ENCODE data around the gene LLPH. TPM values are rescaled to one million over a fixed set of nuclear protein-coding genes. Genes with fewer than 3 reads are reported as not detected.

LLPH gene
- total RNA-seq, 3 donors from 2014 or later, result 18.0 to 24.0 (median 20.8) TPM

DNA sequence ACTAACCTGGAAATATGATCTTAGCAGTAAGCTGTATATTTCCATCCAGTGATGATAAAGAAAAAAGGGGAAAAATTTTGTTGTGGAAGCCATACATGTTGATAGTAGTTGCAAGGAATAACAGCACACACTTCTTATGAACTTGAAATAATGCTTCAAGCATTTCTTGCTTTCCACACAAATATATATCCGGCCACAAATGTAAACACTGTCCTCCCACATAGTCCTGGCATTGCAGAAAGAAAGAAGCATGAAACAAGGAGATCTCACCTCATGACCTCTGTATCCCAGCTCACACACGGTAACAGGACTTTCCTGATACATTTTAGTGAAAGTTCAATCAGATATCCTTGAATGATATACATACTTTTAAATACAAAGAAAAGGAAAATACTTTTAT lies 56.0 kb downstream of the LLPH start:
- TF ChIP-seq, protein P1, sequence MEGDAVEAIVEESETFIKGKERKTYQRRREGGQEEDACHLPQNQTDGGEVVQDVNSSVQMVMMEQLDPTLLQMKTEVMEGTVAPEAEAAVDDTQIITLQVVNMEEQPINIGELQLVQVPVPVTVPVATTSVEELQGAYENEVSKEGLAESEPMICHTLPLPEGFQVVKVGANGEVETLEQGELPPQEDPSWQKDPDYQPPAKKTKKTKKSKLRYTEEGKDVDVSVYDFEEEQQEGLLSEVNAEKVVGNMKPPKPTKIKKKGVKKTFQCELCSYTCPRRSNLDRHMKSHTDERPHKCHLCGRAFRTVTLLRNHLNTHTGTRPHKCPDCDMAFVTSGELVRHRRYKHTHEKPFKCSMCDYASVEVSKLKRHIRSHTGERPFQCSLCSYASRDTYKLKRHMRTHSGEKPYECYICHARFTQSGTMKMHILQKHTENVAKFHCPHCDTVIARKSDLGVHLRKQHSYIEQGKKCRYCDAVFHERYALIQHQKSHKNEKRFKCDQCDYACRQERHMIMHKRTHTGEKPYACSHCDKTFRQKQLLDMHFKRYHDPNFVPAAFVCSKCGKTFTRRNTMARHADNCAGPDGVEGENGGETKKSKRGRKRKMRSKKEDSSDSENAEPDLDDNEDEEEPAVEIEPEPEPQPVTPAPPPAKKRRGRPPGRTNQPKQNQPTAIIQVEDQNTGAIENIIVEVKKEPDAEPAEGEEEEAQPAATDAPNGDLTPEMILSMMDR (IDR thresholded peaks at IDR 0.05), result no peak
- Histone ChIP-seq H3K4me1 (ENCODE audit: low read depth) (no peaks in the 10 kb centered on the region), H3K36me3 (ENCODE audit: low read depth) (no peaks in the 10 kb centered on the region), H3K9me3 (no peaks in the 10 kb centered on the region), H3K4me3 (no peak overlapping the region)
- no peak for ATAC-seq
- DNase-seq, result no peak
- intact Hi-C loops (cut with DNase I, micrococcal nuclease), result no loop called here

DNA sequence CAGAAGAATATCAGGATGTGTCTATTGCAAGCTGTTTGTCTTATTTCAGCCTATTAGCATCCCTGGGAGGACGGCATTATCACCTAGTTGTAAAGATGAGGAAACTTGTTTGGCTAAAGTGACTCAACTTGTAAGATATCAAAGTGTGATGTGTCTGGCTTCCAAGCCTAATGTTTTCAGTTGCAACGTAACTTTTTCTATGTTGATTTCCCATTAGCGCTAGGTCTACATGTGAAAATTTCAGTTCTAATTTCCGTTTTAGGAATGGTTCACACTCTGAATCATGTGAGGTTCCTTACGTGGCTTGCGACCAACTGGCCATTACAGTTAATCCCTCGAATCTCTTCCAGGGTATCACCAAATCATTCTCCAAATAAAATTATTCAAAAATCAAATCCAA lies 58.0 kb downstream of the LLPH start:
- DNase-seq, result no peak
- intact Hi-C loops (cut with DNase I, micrococcal nuclease), result no loop called here
- TF ChIP-seq, protein P1 (IDR thresholded peaks at IDR 0.05), result no peak
- Histone ChIP-seq H3K4me1 (ENCODE audit: low read depth) (no peaks in the 10 kb centered on the region), H3K36me3 (ENCODE audit: low read depth) (no peaks in the 10 kb centered on the region), H3K9me3 (no peaks in the 10 kb centered on the region), H3K4me3 (no peak overlapping the region)
- no peak for ATAC-seq

DNA sequence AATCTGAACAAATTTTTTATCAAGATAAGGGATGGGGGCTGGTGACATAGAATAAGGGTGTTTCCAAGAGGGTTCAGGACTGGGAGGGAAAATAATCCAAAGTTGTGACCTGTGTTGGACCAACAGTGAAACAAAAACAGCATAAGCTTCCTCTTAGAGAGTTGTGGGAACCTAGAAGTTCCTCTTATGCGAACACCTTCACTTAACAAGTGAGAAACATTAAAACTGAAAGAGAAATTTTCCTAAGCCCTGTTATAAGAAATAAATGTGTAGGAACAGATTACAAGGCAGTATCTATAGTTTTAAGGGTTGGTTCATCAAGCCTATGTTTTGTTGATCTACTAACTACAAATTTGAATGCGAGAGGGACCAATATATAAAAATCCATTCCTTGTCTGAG lies 58.4 kb downstream of the LLPH start:
- H3K36me3 ChIP-seq (ENCODE audit: low read depth), result no peaks in the 10 kb centered on the region
- no peaks in the 10 kb centered on the region for H3K4me1 ChIP-seq (ENCODE audit: low read depth)
- DNase-seq, result no peak
- intact Hi-C loops (cut with DNase I, micrococcal nuclease), result no loop called here
- no peaks in the 10 kb centered on the region for H3K9me3 ChIP-seq
- H3K4me3 ChIP-seq, result no peak overlapping the region
- TF ChIP-seq, protein P1 (IDR thresholded peaks at IDR 0.05), result no peak
- ATAC-seq, result no peak

DNA sequence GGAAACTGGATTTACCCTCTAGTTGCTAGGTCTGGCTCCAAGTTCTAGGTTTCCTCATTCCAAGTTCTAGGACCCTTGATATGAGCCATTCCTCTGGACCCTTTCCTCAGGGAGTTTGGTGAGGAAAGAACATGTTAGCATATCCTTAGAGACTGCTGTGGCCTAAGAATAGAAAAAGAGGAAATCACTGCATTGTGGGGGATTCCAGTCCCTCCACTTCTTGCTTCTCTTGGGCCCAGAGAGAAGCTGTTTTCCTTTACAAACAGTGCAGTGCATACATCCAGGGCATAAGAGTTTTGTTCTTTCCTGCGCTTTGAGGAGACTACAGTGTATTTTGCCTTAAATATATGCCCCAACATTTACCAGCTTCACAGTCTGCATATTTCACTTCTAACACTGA lies 59.0 kb downstream of the LLPH start:
- Histone ChIP-seq H3K4me1 (ENCODE audit: low read depth) (no peaks in the 10 kb centered on the region), H3K4me3 (no peak overlapping the region), H3K36me3 (ENCODE audit: low read depth) (no peaks in the 10 kb centered on the region), H3K9me3 (no peaks in the 10 kb centered on the region)
- intact Hi-C loops (cut with DNase I, micrococcal nuclease), result no loop called here
- TF ChIP-seq, protein P1 (IDR thresholded peaks at IDR 0.05), result no peak
- no peak for ATAC-seq
- DNase-seq, result no peak

DNA sequence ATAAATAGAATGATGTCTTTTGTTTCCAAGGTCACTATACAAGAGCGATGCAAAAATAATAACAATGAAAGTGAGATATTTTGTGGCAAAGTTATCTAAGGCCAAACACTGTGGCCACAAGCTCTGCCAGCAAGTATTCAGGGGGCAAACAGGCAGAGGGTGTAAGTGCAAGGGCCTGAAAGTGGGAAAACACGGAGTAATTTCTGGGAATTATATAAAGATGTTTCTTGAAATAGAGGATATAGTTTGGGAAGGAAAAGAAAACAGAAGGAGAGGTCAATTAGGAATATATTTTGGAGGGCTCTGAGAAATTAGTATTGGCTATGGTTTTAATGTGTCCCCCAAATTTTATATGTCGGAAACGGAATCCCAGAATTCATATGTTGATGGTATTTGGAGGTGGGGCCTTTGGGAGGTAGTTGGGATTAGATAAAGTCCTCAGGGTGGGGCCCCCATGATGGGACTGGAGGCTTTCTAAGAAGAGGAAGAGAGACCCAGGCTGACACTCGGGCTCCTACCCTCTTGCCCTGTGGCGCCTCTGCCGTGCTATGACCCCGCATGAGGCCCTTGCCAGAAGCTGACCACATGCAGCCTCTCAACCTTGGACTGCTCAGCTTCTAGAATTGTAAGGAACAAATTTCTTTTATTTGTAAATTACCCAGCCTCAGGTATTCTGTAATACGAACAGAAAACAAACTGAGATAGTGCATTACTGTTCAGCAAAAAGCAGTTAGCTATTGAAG lies 60.0 kb downstream of the LLPH start:
- no peak overlapping the region for H3K4me3 ChIP-seq
- no peaks in the 10 kb centered on the region for H3K36me3 ChIP-seq (ENCODE audit: low read depth)
- TF ChIP-seq, protein P1 (IDR thresholded peaks at IDR 0.05), result no peak
- no peaks in the 10 kb centered on the region for H3K4me1 ChIP-seq (ENCODE audit: low read depth)
- no peaks in the 10 kb centered on the region for H3K9me3 ChIP-seq
- ATAC-seq (no peak), DNase-seq (no peak)
- intact Hi-C loops (cut with DNase I, micrococcal nuclease), result no loop called here
